Esophagus mucosa (tissue), 1 donor: ENCODE results near the gene SAFB2. TPM values are rescaled to one million over a fixed set of nuclear protein-coding genes. Genes with fewer than 3 reads are reported as not detected.

ENCODE experiments used
- ATAC-seq: fragments of 200-7000 bp; cut with Tn5 transposase; one replicate; pipeline ENCODE4 v1.9.1; 2020
- total RNA-seq: library from RNA; stranded (reverse); gene quantifications from one replicate; pipeline ENCODE4 v1.2.4, GENCODE V29; 2023
- donor health status: DM: yes; HTN: yes; CAD: no.

Gene SAFB2
- 30.0 TPM for total RNA-seq

DNA sequence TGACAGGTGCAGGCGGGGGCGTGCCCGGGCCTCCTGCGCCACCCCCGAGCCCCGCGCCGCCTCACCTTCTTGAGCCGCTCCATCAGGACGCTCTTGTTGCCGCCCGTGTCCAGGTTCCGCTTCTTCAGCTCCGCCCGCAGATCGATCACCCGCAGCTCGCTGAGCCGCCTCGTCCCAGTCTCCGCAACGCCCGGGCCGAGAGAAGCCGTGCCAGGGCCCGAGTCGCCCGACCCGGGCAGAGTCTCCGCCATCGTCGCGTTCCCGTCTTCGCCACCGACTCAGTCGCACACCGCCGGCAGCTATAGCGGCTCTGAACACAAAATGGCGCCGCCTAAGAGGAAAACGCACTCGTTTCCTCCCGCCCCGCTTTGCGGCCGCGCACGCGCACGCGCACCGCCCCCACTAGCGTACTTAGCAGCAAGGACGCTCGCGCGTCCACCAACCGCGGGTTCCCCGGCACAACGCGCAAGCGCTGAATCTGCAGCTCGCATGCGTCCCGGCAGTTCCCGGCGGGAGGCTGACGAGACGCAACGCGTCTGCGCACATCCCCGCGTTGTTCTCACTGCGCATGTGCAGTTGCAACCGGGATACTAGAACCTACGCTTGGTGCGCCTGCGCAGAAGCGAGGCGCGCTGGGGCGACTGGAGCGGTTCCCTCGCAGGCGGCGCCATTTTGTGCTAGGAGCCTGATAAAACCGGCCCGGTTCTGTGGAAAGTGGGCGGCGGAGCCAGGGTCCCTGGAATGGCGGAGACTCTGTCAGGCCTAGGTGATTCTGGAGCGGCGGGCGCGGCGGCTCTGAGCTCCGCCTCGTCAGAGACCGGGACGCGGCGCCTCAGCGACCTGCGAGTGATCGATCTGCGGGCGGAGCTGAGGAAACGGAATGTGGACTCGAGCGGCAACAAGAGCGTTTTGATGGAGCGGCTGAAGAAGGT, at the start of gene SAFB2, which contains the start of gene SAFB:
TSS of gene SAFB2 (minus strand) at position 312 of the 932 bp plus-strand sequence. CDS start at position 251, 61 bp downstream.
TSS of gene SAFB (plus strand) at position 619 of the 932 bp plus-strand sequence. CDS start at position 742, 123 bp downstream.
- ATAC-seq, result peak; percentile 97

DNA sequence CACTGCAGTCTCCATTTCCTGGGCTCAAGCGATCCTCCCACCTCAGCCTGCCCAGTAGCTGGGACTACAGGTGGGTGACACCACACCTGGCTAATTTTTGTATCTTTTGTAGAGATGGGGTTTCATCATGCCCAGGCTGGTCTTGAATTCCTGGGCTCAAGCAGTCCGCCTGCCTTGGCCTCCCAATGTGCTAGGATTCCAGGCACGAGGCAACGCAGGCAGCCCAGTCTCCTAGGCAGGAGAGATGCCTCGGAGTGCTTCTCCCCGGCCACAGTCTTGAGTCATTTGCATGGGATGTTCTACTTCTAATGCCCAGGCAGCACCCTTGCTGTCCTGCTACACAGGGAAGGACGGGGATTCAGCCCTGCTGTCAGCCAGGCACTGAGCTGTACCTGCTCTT, 49.0 kb upstream of the SAFB2 start:
- ATAC-seq, result no peak

GRCh38 chr19:5669212-5669611, 46.6 kb upstream of the SAFB2 start:
- ATAC-seq, result no peak

- peak; percentile 30 for ATAC-seq
Measured at GRCh38 chr19:5667751-5668271, 45.2 kb upstream of the SAFB2 start.

DNA sequence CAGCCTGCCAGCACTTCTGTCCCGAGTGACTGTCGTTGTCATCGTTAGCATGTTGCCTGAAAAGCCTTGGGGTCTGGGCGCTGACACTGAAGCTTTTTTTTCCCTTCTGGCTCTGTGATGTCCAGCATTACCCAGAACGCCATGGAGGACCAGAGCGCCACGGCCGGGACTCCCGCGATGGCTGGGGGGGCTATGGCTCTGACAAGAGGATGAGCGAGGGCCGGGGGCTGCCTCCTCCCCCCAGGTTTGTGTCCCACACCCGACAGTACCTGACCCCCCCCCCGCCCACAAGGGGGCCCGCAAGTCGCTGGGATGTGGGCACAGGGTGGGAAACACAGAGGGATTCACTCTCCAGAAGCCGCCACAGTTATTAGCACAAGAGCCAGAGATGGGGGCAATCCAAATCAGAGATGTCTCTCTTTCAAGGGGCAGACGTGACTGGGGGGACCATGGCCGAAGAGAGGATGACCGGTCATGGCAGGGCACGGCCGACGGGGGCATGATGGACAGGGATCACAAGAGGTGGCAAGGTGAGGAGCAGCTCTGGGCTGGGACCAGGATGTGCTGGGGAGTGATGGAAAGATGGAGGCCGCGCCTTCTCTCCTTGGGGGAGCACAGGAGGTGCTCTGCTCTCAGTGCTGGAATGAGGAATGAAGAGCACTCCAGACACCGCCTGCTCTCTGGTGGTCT, 44.5 kb upstream of the SAFB2 start:
- ATAC-seq, result no peak

- ATAC-seq, result peak; percentile 42
Measured at GRCh38 chr19:5665781-5666513, 43.4 kb upstream of the SAFB2 start.

GRCh38 chr19:5664515-5664914, 41.9 kb upstream of the SAFB2 start:
- no peak for ATAC-seq

DNA sequence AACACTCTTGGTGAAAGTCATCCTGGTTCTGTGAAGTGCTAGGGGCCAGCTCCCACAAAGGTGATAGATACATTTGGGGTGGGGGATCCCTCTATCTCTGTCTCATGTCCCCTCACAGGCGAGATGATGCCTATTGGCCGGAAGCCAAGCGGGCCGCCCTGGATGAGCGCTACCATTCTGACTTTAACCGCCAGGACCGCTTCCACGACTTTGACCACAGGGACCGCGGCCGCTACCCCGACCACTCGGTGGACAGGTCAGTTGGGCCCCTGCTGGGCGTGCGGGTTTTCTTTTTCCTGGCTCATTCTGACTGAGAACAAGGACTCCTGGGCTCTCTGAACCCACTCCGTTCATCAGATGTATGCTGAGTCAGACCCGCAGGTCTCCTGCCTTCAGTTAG, 41.3 kb upstream of the SAFB2 start:
- no peak for ATAC-seq

GRCh38 chr19:5661483-5661882, 38.9 kb upstream of the SAFB2 start:
- peak; percentile 8 for ATAC-seq

DNA sequence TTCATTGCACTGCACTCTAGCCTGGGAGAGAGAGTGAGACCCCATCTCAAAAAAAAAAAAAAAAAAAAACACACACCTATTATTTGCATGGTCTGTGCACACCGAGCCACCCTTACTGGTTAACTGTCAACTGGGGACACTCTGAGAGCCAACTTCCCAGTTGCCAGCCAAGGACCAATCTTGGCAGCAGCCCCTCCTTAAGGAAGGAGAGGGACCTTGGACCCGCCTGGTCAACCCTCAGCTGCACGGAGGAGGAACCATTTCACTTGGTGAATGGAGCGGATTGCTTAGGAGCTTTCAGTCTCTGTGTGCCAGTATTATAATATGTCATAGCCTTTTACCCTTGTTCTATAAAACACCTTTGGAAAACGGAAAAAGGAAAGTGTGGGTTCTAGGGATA, 32.8 kb upstream of the SAFB2 start:
- no peak for ATAC-seq

DNA sequence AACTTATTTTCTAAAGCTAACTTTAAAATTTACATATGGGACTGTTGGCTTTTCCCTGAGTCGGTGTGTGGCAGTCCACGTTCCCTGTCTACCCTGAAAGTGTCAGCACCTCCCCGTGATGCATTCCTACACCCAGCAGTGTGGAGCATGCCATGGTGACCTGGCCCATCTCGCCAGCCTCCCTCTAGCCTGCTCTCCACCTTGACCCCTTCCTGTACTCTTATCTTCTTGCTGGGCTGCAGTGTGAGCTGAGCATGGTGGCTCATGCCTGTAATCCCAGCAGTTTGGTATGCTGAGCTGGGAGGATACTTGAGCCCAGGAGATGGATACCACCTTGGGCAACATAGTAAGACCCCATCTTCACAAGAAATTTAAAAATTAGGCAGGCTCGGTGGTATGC, 32.4 kb upstream of the SAFB2 start:
- ATAC-seq, result no peak

DNA sequence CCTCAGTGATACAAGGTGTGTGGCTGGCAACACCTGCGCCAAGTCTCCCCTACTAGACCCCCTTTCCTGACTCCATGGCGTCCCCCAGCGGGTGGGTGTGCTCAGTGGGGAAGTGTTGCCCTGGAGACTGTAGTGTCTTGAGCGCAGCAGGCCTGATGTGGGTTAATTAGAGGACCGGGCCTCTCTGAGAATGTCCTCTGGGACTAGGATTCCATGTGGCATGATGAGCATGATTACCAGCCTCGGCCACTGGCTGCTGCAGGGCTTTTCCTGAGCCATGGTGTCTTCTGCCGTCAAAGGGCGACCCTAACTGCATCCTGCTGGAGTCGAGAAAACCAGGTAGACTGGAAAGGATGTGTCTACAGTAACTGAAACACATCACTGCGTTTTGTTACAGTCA, 29.7 kb upstream of the SAFB2 start:
- no peak for ATAC-seq

DNA sequence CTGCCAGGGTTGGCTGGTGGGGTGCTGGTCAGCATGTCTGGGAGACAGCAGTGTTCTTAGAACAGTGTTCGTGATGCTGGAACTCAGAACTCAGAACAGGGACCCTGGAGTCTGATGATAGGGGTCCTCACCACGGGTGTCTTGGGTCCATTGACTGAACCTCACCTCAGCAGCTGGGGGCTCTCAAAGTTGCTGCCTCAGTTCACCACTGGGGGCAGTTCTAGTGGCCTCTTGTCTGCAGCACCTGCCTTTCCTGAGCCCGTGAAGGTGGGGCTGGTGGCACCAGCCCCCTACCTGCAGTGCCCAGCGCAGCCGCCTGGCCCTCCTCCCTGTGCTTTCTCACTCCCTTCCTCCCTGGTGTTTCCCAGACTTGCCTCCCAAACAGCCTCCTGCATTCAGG, 28.8 kb upstream of the SAFB2 start:
- ATAC-seq, result peak; percentile 23

DNA sequence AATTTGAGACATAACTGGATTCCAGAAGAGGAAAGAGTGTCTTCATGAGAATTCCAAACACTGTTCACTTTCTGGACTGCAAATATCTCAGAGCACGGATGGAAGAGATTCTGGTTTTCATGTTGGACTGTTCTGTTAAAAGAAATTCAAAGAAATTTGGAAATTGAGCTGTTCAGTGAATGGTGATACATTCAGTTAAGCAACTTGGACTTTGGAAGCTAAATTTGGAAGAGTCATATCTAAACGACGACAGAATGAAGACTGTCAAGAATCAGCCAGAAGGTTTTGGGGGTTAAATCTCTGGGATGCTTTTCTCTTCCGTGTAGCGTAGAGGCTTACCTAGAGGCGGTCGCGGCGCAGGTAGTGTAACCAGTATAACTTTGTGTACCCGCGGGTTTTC, 25.9 kb upstream of the SAFB2 start:
- no peak for ATAC-seq

DNA sequence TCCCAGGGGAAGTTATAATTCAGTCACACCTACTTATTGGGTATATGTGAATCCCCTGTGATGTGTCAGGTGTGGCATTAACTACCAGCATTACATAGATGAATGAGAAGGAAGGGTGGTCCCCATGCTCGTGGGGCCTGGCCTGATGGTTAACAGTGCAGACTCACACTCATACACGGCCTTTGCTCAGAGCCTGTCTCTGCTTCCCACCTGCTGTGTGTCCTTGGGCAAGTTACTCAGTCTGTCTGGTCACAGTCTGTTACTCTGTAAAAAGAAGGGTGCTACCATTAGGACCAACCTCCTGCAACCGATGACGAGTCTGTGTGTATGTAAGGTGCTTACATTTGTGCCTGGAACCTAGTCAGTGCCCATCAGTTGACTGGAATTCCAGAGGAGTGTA, 24.1 kb upstream of the SAFB2 start:
- ATAC-seq, result no peak

GRCh38 chr19:5645409-5645808, 22.8 kb upstream of the SAFB2 start:
- no peak for ATAC-seq

- ATAC-seq, result no peak
Measured at GRCh38 chr19:5644037-5644436, 21.5 kb upstream of the SAFB2 start.

GRCh38 chr19:5643060-5643459, 20.5 kb upstream of the SAFB2 start:
- no peak for ATAC-seq

DNA sequence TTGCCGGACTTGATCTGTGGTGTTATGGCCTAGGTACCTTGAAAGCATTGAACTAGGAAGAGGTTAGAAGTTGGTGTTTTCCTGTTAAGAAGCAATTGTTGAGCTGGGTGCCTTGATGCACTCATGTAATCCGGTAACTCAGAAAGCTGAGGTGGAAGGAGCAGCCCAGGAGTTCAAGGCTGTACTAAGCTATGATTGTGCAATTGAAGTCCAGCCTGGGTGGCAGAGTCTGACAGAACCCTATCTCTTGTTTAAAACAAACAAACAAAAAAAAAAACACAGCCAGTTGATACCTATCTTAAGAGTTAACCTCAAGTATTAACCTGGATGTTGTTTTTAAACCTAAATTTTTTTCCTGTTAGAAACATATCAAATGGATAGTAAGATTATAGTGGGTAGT, 19.6 kb upstream of the SAFB2 start:
- peak; percentile 43 for ATAC-seq

- ATAC-seq, result peak; percentile 93
Measured at GRCh38 chr19:5641171-5641570, 18.6 kb upstream of the SAFB2 start.

GRCh38 chr19:5637971-5638370, 15.4 kb upstream of the SAFB2 start:
- no peak for ATAC-seq

DNA sequence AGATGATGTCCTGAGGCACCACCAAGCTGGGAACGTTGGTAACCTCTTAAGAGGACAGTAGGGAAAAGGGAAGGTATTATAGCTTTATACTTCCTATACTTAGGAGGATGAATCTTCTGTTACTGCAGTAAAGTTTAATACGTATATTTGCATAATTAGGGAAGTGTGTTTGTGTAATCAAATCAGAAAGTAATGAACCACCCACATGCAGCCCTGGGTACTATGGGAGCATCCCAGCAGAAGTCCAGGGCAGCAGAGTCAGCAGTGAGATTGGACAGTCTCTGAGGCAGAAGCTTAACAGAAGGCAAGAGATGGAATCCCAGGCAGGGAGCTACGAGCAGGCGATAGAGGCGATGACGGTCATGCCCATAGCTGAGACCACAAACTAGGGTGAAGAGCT, 12.9 kb upstream of the SAFB2 start:
- no peak for ATAC-seq

- no peak for ATAC-seq
Measured at GRCh38 chr19:5632657-5633056, 10.1 kb upstream of the SAFB2 start.
